ENCODE measurements around the gene PLAC1.

- no peak for TF ChIP-seq POLR2A (IDR thresholded peaks at IDR 0.05; ENCODE audit: low read depth, low read length)
- no peak for TF ChIP-seq POLR2AphosphoS5 (IDR thresholded peaks at IDR 0.05; ENCODE audit: low read depth, low read length)
- TF ChIP-seq TAF1 (IDR thresholded peaks at IDR 0.05; ENCODE audit: low read depth, low read length), result no peak
Measured at GRCh38 chrX:134647477-134647877, 10.8 kb downstream of the PLAC1 start.
